SK-N-SH treated with all-trans-retinoic acid at 6 μM for 48 hours (cell line): ENCODE results near the gene CPA5.

Experiments
- ATAC-seq: fragments of 200-7000 bp; cut with Tn5 transposase; 3 replicates; pipeline ENCODE4 v1.9.1; 2020; ENCODE audit warnings: mild to moderate bottlenecking, moderate library complexity
- ARNTL ChIP-seq: fragments of 450-650 bp; formaldehyde crosslinking; IDR thresholded peaks from 2 replicates; pipeline ENCODE4 v1.5.0; 2020; ENCODE audit warnings: low read depth, mild to moderate bottlenecking, moderate library complexity, borderline replicate concordance
- BACH2 ChIP-seq: fragments of 250-450 bp; sonication (Bioruptor Pico); IDR thresholded peaks from 2 replicates; pipeline ENCODE4 v1.9.0; 2021; ENCODE audit warnings: mild to moderate bottlenecking, borderline replicate concordance
- CSDC2 ChIP-seq: fragments of 250-450 bp; sonication (Bioruptor Pico); IDR thresholded peaks from 2 replicates; pipeline ENCODE4 v1.5.0; 2020; ENCODE audit warnings: mild to moderate bottlenecking, moderate library complexity
- CSRNP3 ChIP-seq: fragments of 250-450 bp; sonication (Bioruptor Pico); IDR thresholded peaks from 2 replicates; pipeline ENCODE4 v1.5.1; 2021; ENCODE audit warnings: mild to moderate bottlenecking, moderate library complexity
- ESRRG ChIP-seq: fragments of 250-450 bp; sonication (Bioruptor Pico); IDR thresholded peaks from 2 replicates; pipeline ENCODE4 v1.6.1; 2021; ENCODE audit warnings: mild to moderate bottlenecking
- GLIS3 ChIP-seq: fragments of 250-450 bp; sonication (Bioruptor Pico); IDR thresholded peaks from 2 replicates; pipeline ENCODE4 v1.5.0; 2020; ENCODE audit warnings: mild to moderate bottlenecking, moderate library complexity
- ISL1 ChIP-seq: fragments of 250-450 bp; sonication (Bioruptor Pico); IDR thresholded peaks from 2 replicates; pipeline ENCODE4 v2.1.2; 2022; ENCODE audit warnings: mild to moderate bottlenecking, moderate library complexity
- OSR1 ChIP-seq: fragments of 250-450 bp; sonication (Bioruptor Pico); IDR thresholded peaks from 2 replicates; pipeline ENCODE4 v1.8.0; 2022; ENCODE audit warnings: moderate library complexity, mild to moderate bottlenecking, inconsistent platforms
- PATZ1 ChIP-seq: fragments of 250-450 bp; sonication (Bioruptor Pico); IDR thresholded peaks from 2 replicates; pipeline ENCODE4 v1.8.0; 2020; ENCODE audit warnings: mild to moderate bottlenecking, moderate library complexity, borderline replicate concordance
- PPARA ChIP-seq: fragments of 250-450 bp; sonication (Bioruptor Pico); IDR thresholded peaks from 2 replicates; pipeline ENCODE4 v1.5.0; 2020; ENCODE audit warnings: mild to moderate bottlenecking, borderline replicate concordance
- RARB ChIP-seq: fragments of 250-450 bp; sonication (Bioruptor Pico); IDR thresholded peaks from 2 replicates; pipeline ENCODE4 v1.8.0; 2021; ENCODE audit warnings: mild to moderate bottlenecking, moderate library complexity
- SNAI2 ChIP-seq: fragments of 250-450 bp; sonication (Bioruptor Pico); IDR thresholded peaks from 2 replicates; pipeline ENCODE4 v1.5.0; 2020; ENCODE audit warnings: mild to moderate bottlenecking, moderate library complexity
- TCF4 ChIP-seq: fragments of 250-450 bp; sonication (Bioruptor Pico); IDR thresholded peaks from 2 replicates; pipeline ENCODE4 v1.8.0; 2021; ENCODE audit warnings: mild to moderate bottlenecking, moderate library complexity, borderline replicate concordance
- TOX ChIP-seq: fragments of 250-450 bp; sonication (Bioruptor Pico); IDR thresholded peaks from 2 replicates; pipeline ENCODE4 v1.8.0; 2021; ENCODE audit warnings: mild to moderate bottlenecking, moderate library complexity, borderline replicate concordance
- ZC3H10 ChIP-seq: fragments of 250-450 bp; sonication (Bioruptor Pico); IDR thresholded peaks from 2 replicates; pipeline ENCODE4 v1.5.1; 2021; ENCODE audit warnings: mild to moderate bottlenecking, moderate library complexity
- ZFP3 ChIP-seq: fragments of 250-450 bp; sonication (Bioruptor Pico); IDR thresholded peaks from 2 replicates; pipeline ENCODE4 v1.5.0; 2020; ENCODE audit warnings: mild to moderate bottlenecking, moderate library complexity
- ZFP30 ChIP-seq: fragments of 450-650 bp; formaldehyde crosslinking; IDR thresholded peaks from 2 replicates; pipeline ENCODE4 v1.5.0; 2022; ENCODE audit warnings: mild to moderate bottlenecking, moderate library complexity
- ZNF565 ChIP-seq: fragments of 450-650 bp; formaldehyde crosslinking; conservative IDR thresholded peaks from 2 replicates; pipeline ENCODE4 v1.5.0; 2020; ENCODE audit warnings: low read depth, mild to moderate bottlenecking, moderate library complexity
- ZNF70 ChIP-seq: fragments of 450-650 bp; formaldehyde crosslinking; IDR thresholded peaks from 2 replicates; pipeline ENCODE4 v1.5.0; 2020; ENCODE audit warnings: mild to moderate bottlenecking, moderate library complexity
- ZNF8 ChIP-seq: fragments of 450-650 bp; formaldehyde crosslinking; IDR thresholded peaks from 2 replicates; pipeline ENCODE4 v1.5.0; 2020; ENCODE audit warnings: mild to moderate bottlenecking, moderate library complexity
- TF ChIP-seq, protein P1 (sequence below): fragments of 250-450 bp; sonication (Bioruptor Pico); IDR thresholded peaks from 2 replicates; pipeline ENCODE4 v1.8.0; 2021; ENCODE audit warnings: low read depth, mild to moderate bottlenecking, moderate library complexity, borderline replicate concordance
- TF ChIP-seq, protein P2 (sequence below): fragments of 250-450 bp; sonication (Bioruptor Pico); IDR thresholded peaks from 2 replicates; pipeline ENCODE4 v1.5.1; 2020; ENCODE audit warnings: low read depth, mild to moderate bottlenecking, moderate library complexity

CPA5 gene

DNA sequence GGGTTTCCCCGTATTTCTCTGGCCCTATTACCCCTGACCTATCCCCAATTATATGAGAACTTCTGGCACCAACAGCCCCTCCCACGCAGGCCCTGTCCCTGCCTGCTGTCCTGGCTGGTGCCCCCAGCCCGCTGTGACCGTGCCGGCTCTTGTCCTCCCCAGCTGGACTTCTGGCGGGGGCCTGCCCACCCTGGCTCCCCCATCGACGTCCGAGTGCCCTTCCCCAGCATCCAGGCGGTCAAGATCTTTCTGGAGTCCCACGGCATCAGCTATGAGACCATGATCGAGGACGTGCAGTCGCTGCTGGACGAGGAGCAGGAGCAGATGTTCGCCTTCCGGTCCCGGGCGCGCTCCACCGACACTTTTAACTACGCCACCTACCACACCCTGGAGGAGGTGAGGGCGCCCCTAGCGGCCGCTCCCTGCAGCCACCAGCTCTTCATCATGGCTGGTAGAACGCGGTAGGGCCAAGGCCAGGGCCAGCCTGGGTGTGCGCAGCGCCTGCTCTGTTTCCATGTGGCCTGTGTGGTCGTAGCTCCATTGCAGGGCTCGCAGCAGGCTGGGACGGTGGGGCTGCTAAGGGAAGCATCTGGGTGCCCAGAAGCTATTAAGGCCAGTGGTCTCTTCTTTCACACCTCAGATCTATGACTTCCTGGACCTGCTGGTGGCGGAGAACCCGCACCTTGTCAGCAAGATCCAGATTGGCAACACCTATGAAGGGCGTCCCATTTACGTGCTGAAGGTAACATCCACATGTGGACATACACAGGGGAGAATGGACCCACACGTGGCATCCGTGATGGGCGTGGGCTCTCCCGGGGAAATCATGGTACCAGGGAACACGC is 37.1 kb downstream of the CPA5 start:
- ATAC-seq: no peak
- no peak for TF ChIP-seq ARNTL
- TF ChIP-seq ISL1: no peak
- no peak for TF ChIP-seq ZNF70
- TF ChIP-seq GLIS3: no peak
- no peak for TF ChIP-seq TCF4 (CRISPR knock-in tag)

DNA sequence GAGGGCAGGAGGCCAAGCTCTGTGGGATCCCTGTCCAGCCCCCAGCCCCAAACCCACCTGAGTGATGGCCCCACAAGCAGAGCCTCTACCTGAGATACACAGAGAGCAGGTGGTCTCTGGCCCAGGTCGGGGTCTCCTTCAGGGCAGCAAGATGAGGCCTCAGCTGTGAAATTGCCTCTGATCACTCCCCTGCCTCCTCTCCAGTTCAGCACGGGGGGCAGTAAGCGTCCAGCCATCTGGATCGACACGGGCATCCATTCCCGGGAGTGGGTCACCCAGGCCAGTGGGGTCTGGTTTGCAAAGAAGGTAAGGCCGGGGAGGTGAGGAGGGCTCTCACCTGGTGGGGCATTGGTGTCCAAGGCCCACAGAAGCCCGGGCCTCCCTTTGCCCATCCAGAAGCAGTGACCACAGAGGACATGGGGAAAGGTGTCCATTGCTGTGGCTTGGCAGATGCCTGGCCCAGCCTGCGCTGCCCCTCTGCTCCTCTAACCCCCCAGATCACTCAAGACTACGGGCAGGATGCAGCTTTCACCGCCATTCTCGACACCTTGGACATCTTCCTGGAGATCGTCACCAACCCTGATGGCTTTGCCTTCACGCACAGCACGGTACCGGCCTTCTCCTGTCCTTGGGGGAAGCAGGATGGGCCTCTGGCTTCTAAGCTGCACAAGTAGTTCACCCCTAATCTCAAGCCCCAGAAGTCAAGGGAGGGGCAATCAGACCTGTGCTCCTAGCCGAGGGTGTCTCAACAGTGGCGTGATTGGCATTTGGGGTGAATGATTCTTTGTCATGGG is 38.8 kb downstream of the CPA5 start:
- ATAC-seq: no peak
- no peak for TF ChIP-seq ZNF8
- no peak for TF ChIP-seq TCF4 (CRISPR knock-in tag)
- TF ChIP-seq, protein P1, sequence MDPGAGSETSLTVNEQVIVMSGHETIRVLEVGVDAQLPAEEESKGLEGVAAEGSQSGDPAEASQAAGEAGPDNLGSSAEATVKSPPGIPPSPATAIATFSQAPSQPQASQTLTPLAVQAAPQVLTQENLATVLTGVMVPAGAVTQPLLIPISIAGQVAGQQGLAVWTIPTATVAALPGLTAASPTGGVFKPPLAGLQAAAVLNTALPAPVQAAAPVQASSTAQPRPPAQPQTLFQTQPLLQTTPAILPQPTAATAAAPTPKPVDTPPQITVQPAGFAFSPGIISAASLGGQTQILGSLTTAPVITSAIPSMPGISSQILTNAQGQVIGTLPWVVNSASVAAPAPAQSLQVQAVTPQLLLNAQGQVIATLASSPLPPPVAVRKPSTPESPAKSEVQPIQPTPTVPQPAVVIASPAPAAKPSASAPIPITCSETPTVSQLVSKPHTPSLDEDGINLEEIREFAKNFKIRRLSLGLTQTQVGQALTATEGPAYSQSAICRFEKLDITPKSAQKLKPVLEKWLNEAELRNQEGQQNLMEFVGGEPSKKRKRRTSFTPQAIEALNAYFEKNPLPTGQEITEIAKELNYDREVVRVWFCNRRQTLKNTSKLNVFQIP (CRISPR knock-in tag): no peak
- TF ChIP-seq ZFP3 (CRISPR knock-in tag): no peak
- no peak for TF ChIP-seq RARB
- TF ChIP-seq ARNTL: no peak
- TF ChIP-seq PPARA: no peak
- TF ChIP-seq ZNF70: no peak
- TF ChIP-seq OSR1 (CRISPR knock-in tag): no peak
- no peak for TF ChIP-seq ZFP30
- no peak for TF ChIP-seq CSDC2 (CRISPR knock-in tag)
- no peak for TF ChIP-seq SNAI2
- TF ChIP-seq ISL1: no peak
- TF ChIP-seq ZNF565: no peak
- no peak for TF ChIP-seq GLIS3
- TF ChIP-seq, protein P2, sequence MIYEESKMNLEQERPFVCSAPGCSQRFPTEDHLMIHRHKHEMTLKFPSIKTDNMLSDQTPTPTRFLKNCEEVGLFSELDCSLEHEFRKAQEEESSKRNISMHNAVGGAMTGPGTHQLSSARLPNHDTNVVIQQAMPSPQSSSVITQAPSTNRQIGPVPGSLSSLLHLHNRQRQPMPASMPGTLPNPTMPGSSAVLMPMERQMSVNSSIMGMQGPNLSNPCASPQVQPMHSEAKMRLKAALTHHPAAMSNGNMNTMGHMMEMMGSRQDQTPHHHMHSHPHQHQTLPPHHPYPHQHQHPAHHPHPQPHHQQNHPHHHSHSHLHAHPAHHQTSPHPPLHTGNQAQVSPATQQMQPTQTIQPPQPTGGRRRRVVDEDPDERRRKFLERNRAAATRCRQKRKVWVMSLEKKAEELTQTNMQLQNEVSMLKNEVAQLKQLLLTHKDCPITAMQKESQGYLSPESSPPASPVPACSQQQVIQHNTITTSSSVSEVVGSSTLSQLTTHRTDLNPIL (CRISPR knock-in tag): no peak
- no peak for TF ChIP-seq ZC3H10 (CRISPR knock-in tag)
- no peak for TF ChIP-seq PATZ1 (CRISPR knock-in tag)
- no peak for TF ChIP-seq CSRNP3 (CRISPR knock-in tag)
- no peak for TF ChIP-seq ESRRG

GRCh38 chr7:130384371-130384801 is 39.8 kb downstream of the CPA5 start:
- no peak for ATAC-seq
- TF ChIP-seq TCF4 (CRISPR knock-in tag) (no peak), ZFP3 (CRISPR knock-in tag) (no peak), ZFP30 (no peak), BACH2 (CRISPR knock-in tag) (no peak), GLIS3 (no peak), TOX (CRISPR knock-in tag) (no peak), OSR1 (CRISPR knock-in tag) (no peak), SNAI2 (no peak), ZNF70 (no peak)
- TF ChIP-seq, protein P1 (CRISPR knock-in tag): no peak
- TF ChIP-seq, protein P2 (CRISPR knock-in tag): no peak
- TF ChIP-seq, all 23 proteins: peak for 0
